NOMO-1 (cell line): ENCODE results near the gene KLK3.

ENCODE experiments used
- DNase-seq, 2 experiments: peaks; one replicate each; lab custom pipeline; 2025; ENCODE audit not compliant: unreplicated experiment in 2 of 2; lab: John Stamatoyannopoulos, UW

KLK3 gene

DNA sequence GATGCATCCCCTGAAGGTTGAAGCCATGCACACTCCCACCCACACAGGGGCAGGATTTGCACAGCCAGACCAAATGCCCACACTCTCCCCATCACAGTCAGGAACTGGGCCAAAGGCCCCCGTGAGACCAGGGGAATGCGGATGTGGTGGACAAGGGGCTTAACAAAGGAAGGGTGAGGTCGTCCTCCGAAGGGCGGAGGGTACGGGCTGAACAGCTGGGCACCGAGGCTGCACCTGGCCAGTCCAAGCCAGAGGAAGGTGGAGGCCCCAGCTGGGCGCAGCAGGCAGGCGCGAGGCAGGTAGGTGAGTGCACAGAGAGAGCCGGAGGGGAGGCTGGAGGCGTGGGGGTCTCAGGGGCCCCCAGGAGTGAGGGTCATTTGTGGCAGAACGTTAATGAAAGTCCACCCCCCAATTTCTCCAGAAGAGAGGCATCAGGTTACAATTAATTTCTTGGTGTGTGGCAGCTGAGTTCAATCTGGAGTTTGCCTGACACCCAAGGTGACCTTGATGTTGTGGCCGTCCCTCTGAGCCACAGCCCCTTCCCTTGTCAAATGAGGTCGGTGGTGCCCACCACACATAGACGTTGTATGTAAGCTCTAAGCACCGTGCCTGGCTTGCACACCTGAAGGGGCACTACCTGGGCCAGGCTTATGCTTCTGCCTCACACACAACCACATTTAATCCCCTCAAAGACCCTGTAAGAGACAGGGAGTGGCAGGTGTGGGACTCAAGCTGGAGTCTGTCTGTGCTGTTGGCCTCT, 24.3 kb upstream of the KLK3 start:
- no peak for DNase-seq

DNA sequence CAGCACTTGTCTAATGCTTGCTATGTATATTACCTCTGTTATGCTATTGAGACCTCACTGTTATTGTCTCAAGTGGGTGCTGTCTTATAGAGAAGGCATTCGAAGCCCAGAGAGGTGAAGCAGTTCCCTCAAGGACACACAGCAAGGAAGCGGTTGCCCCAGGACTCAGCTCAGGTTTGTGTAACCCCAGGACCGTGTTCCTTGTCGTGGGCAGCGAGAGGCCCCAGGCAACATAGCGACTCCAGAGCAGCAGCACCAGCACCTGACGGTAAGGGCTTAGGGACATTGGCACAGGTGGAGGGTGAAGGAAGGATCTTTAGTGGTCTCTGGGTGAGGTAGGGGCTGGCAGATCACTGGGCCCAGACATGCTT, 23.7 kb upstream of the KLK3 start:
- DNase-seq = no peak

DNA sequence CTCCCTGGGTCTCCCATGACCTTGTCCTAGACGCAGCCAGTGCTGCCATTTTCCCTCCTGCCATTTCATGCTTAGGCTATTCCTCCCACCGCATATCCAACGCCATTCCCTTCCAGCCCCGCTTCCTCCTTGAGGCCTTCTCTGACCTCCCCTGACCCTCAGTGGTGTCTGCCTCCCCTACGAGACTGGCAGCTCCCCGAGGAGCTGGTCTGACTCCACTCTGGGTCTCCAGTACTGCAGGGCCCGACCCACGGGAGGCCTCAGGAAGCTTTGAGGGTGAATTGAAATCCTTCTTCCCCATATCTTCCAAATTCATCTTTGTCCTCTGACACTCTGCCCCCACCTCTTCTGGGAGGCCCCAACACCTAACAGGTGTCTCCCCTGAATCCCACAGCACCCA, 22.0 kb upstream of the KLK3 start:
- no peak for DNase-seq

GRCh38 chr19:50833117-50833801, 21.5 kb upstream of the KLK3 start, which contains the start of gene KLK15:
TSS of gene KLK15 (minus strand) at chr19:50833574. CDS start at chr19:50831492, 2,082 bp downstream.
- no peak for DNase-seq

DNA sequence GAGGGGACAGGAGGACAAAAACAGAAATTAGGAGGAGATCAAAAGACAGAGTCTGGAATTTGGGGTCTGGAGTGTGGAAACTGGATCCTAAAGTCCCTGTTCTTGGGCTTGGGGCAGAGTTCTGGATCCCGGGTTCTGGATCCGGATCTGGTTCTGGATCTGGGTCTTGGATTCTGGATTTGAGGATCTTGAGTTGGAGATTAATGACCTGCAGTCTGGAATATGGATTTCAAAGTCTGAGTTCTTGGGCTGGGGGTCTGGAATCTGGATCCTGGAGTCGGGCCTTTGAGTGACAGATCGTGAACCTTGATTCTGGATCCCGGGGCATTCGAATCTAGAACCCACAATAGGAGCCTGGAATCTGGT, 20.9 kb upstream of the KLK3 start:
- no peak for DNase-seq

DNA sequence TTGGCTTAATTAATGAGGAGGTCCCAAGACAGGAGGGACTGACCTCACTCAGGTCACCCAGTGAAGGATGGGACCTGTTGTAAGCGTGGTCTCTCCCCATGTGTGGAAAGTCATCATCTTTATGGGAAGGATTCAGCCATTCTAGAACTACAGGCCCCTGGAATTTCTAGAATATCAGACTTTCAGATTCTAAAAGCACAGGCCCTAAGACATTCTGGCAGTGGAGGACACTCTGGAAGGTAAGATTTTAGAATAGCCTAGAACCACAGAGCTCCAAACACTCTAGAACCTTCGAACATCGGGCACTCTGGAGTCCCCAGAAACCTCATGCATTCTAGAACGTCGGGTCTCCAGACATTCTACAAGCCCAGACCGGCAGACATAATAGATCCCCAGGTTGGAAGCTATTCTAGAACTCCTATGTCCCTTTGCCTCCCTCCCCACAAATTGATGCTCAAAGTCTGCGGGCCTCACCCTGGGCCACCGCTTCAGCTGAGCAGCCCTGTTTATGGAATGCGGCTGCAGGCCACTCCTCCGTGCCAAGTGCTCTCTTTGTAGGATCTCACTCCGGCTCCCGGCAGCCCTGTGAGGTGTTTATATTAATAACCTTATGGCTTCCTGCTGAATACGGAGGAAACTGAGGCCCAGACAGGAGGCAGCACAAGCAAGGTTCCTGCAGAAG, 19.5 kb upstream of the KLK3 start:
- DNase-seq = no peak

GRCh38 chr19:50835785-50836542, 18.8 kb upstream of the KLK3 start:
- DNase-seq = peak; percentile 50 to 71

DNA sequence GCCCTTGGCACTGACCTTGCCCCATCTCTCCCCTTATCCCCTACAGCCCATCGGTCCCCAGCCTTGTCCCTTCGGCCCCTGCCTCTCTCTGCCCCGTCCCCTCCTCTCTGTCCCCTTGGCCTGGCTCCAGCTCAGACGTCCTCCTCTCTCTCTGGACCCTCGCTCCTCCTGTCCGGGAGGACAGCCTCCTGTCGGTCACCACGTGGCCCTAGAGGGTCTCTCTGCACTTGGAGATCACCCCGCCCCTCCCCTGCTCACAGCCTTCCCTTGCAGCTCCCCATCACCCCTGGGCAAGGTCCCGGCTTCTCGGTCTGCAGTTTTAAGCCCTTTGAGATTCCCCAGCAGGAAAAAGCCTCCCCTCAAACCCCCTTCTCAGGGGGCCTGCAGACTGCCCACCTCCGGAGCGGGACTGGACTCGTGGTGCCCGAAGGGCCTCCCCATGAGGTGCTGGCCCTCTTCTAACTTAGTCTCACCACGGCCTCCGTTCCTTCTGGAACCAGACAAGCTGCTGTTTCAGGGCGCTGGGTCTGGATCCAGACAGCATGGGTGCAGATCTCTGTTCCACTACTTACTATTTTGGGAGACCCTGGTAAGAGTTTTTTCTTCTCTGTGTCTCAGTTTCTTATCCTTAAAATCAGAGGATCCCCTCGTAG, 18.0 kb upstream of the KLK3 start:
- DNase-seq = no peak

DNA sequence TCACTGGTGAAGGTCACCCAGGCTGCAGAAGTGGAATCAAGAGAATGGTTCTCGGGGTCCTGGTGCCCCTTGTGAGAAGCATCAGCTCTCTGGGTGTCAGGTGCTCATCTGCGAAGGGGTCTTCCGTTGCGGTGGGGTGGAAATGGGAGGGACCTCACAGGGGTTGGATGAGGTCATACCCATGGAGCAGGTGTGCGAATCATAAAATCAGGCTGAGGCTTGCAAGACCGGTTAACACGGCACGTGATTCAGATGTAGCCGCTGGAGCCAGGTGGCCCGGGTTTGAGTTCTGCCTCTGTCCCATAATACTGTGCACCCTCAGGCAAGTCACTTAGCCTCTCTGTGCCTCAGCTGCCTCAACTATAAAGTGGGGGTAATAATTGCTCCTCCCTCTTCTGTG, 17.4 kb upstream of the KLK3 start:
- DNase-seq = no peak

GRCh38 chr19:50838239-50838638, 16.5 kb upstream of the KLK3 start:
- DNase-seq = peak in 1 of 2 experiments; percentile 16

DNA sequence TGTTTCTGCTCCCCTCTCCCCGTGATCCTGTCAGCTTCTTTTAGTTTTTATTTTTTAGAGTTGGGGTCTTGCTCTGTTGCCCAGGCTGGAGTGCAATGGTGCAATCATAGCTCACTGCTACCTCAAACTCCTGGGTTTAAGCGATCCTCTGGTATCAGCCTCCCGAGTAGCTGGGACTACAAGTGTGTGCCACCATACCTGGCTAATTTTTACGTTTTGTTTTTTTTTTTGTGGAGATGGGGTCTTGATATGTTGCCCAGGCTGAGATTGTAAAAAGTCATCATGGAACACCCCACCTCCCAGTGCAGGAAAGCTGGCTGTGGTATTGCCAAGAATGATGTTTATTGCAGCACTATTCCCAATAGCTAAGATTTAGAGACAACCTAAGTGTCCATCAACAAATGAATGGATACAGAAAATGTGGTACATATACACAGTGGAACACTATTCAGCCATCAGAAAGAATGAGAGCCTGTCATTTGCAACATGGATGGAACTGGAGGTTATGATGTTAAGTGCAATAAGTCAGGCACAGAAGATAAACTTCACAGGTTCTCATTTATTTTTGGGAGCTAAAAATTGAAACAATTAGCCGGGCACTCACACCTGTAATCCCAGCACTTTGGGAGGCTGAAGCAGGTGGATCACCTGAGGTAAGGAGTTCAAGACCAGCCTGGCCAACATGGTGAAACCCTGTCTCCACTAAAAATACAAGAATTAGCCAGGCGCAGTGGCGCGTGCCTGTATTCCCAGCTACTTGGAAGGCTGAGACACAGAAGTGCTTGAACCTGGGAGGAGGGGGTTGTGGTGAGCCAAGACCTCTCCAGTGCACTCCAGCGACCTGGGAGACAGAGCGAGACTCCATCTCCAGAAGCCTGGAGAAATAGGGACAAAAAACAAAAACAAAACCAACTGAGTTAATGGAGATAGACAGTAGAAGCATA, 14.7 kb upstream of the KLK3 start:
- no peak for DNase-seq

DNA sequence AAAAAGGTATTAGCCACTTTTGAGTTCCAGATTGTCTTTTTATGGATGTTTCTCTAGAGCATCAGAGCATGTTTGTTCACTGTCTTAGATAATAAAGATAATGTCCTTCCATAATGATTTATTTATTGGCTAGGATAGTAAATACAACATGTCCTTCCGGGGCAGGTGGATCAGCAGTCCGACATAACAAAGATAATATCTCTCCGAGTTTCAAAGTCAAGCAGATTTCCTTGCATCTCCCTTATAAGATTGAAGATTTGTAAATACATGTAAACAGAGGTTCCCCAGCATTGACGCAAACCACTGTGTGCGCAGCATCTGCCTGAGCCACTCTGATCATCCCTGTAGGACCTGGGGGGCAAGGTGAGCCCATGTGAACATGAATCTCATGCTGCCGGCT, 12.6 kb upstream of the KLK3 start:
- no peak for DNase-seq

DNA sequence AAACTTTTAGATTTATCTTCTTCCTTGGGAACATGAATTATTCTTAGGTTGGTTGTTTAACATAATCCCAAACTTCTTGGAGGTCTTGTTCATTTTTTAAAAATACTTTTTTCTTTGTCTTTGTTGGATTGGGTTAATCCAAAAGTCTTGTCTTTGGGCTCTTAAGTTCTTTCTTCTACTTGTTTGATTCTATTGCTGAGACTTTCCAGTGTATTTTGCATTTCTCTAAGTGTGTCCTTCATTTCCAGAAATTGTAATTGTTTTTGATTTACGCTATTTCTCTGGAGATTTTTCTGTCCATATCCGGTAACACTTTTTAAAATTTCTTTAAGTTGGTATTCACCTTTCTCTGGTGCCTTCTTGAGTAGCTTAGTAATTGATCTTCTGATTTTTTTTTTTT, 11.5 kb upstream of the KLK3 start:
- DNase-seq = no peak

- DNase-seq = no peak
These were observed 11.0 kb upstream of the KLK3 start for GRCh38 chr19:50843701-50844221.

DNA sequence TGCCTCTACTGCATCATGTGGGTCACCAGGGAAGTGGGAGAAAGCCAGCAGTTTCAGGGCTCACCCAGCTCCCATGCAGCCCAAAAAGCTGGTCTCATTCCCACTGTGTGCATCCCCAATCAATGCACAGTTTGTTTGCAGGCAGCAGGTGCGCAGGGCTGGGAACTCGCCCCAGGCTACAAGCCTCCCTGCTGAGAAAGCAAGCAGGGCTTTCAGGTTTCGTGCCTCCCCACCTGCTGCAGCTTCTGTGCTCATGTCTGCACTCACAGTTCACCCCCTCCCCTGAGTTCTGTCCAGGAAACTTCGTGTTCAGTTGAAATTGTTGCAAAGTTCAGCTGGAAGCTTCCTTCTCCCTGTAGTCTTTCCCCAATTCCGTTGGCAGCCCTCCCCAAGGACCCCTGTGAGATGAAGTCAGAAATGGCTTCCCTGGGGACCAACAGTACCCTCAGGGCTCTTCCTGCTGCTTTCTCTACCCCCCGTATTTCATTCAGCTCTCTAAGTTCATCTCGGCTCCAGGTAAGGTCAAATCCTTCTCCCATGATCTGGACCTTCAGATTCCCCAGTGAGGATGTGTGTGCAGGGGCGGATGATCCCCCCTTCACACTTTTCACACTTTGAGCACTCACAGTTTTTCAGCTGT, 10.3 kb upstream of the KLK3 start:
- no peak for DNase-seq

GRCh38 chr19:50850738-50851137, 4.0 kb upstream of the KLK3 start:
- DNase-seq = no peak

GRCh38 chr19:50851620-50852019, 3.1 kb upstream of the KLK3 start:
- no peak for DNase-seq

DNA sequence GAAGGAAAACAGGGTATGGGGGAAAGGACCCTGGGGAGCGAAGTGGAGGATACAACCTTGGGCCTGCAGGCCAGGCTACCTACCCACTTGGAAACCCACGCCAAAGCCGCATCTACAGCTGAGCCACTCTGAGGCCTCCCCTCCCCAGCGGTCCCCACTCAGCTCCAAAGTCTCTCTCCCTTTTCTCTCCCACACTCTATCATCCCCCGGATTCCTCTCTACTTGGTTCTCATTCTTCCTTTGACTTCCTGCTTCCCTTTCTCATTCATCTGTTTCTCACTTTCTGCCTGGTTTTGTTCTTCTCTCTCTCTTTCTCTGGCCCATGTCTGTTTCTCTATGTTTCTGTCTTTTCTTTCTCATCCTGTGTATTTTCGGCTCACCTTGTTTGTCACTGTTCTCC, 2.7 kb downstream of the KLK3 start:
- no peak for DNase-seq

DNA sequence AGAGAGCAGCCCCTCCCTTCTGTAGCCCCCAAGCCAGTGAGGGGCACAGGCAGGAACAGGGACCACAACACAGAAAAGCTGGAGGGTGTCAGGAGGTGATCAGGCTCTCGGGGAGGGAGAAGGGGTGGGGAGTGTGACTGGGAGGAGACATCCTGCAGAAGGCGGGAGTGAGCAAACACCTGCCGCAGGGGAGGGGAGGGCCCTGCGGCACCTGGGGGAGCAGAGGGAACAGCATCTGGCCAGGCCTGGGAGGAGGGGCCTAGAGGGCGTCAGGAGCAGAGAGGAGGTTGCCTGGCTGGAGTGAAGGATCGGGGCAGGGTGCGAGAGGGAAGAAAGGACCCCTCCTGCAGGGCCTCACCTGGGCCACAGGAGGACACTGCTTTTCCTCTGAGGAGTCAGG, 4.2 kb downstream of the KLK3 start:
- DNase-seq = no peak
